Body of pancreas (tissue), 4 donors: ENCODE measurements around the gene PLA2G12A.

Source experiments
- POLR2A ChIP-seq, 3 donors: fragments of 450-650 bp; IDR thresholded peaks; one replicate each; pipeline ENCODE4 v1.6.1; 2016; ENCODE audit warnings: antibody characterized with exemption in 3 of 3, mild to moderate bottlenecking in 2 of 3
- TF ChIP-seq, protein P1 (sequence below), 7 experiments: fragments of 450-650 bp in 4 of 7; fragments of 200-600 bp in 3 of 7; sonication (generic) in 3 of 7; IDR thresholded peaks; one replicate each; pipeline ENCODE4 v1.5.1; 2016 to 2019; ENCODE audit warnings: antibody characterized with exemption in 7 of 7

DNA sequence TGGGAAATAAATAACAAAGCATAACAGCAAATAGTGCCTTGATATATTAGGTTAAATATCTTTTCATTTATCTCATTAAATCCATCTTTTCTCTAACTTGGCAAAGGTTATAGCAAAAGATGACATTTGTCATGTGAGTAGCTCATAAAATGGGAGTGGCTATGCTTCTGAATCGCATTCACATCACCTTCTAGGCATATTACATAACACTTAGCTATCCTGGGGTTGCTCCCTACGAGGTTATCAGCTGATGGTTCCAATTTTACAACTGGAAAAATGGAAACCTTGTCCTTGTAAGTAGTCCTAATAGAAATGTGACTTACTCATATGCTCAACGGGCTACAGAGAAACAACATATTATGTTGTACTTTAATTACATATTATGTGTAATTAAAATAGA is 16.4 kb downstream of the PLA2G12A start:
- TF ChIP-seq, protein P1, sequence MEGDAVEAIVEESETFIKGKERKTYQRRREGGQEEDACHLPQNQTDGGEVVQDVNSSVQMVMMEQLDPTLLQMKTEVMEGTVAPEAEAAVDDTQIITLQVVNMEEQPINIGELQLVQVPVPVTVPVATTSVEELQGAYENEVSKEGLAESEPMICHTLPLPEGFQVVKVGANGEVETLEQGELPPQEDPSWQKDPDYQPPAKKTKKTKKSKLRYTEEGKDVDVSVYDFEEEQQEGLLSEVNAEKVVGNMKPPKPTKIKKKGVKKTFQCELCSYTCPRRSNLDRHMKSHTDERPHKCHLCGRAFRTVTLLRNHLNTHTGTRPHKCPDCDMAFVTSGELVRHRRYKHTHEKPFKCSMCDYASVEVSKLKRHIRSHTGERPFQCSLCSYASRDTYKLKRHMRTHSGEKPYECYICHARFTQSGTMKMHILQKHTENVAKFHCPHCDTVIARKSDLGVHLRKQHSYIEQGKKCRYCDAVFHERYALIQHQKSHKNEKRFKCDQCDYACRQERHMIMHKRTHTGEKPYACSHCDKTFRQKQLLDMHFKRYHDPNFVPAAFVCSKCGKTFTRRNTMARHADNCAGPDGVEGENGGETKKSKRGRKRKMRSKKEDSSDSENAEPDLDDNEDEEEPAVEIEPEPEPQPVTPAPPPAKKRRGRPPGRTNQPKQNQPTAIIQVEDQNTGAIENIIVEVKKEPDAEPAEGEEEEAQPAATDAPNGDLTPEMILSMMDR (IDR thresholded peaks at IDR 0.05), result no peak
- TF ChIP-seq POLR2A (IDR thresholded peaks at IDR 0.05), result no peak
